ACHN (cell line): ENCODE measurements around the gene ARFGAP1.

Source experiments
- DNase-seq: peaks from one replicate; pipeline ENCODE4 v3.0.0-alpha.2; 2015
- in situ Hi-C: cut with HindIII; loops from 2 replicates; pipeline ENCODE4 v1.10.0; 2017; ENCODE audit warnings: low sequenced_read_pairs, low pct_ligation_motif_present, low pct_unique_long_range_greater_than_20kb

Gene ARFGAP1

GRCh38 chr20:63273059-63273579, 506 bp downstream of the ARFGAP1 start:
- in situ Hi-C loops: no loop called here
- no peak for DNase-seq

- peak; percentile 80 for DNase-seq
- in situ Hi-C loops: no loop called here
These were observed 1.2 kb downstream of the ARFGAP1 start for GRCh38 chr20:63273635-63274380.

GRCh38 chr20:63274381-63275228, 2.0 kb downstream of the ARFGAP1 start:
- in situ Hi-C loops: loop anchor here (5.0 to 25.0 kb wide), 2 partner anchors 52 to 113 kb away; no protein-coding TSS in a partner anchor
- no peak for DNase-seq

GRCh38 chr20:63275825-63276224, 3.2 kb downstream of the ARFGAP1 start:
- DNase-seq: no peak
- in situ Hi-C loops: loop anchor here (5.0 to 25.0 kb wide), 2 partner anchors 54 to 111 kb away; no protein-coding TSS in a partner anchor

- in situ Hi-C loops: loop anchor here (5.0 to 25.0 kb wide), 2 partner anchors 55 to 110 kb away; no protein-coding TSS in a partner anchor
- DNase-seq: no peak
These were observed 4.3 kb downstream of the ARFGAP1 start for GRCh38 chr20:63276956-63277355.

- DNase-seq: no peak
- in situ Hi-C loops: loop anchor here (5.0 to 25.0 kb wide), 2 partner anchors 55 to 110 kb away; no protein-coding TSS in a partner anchor
These were observed 5.1 kb downstream of the ARFGAP1 start for GRCh38 chr20:63277466-63278272.

- DNase-seq: no peak
- in situ Hi-C loops: loop anchor here (5.0 to 25.0 kb wide), 2 partner anchors 56 to 109 kb away; no protein-coding TSS in a partner anchor
These were observed 6.0 kb downstream of the ARFGAP1 start for GRCh38 chr20:63278661-63279060.

GRCh38 chr20:63279931-63280330, 7.3 kb downstream of the ARFGAP1 start:
- in situ Hi-C loops: loop anchor here (5.0 to 25.0 kb wide), 2 partner anchors 58 to 107 kb away; no protein-coding TSS in a partner anchor
- DNase-seq: no peak

GRCh38 chr20:63280371-63280770, 7.8 kb downstream of the ARFGAP1 start:
- no peak for DNase-seq
- in situ Hi-C loops: loop anchor here (25.0 kb wide), 1 partner anchor 107 kb away; no protein-coding TSS in a partner anchor

- peak; percentile 24 for DNase-seq
- in situ Hi-C loops: loop anchor here (25.0 kb wide), 1 partner anchor 106 kb away; no protein-coding TSS in a partner anchor
These were observed 8.4 kb downstream of the ARFGAP1 start for GRCh38 chr20:63280929-63281545.

GRCh38 chr20:63281742-63282665, 9.4 kb downstream of the ARFGAP1 start:
- no peak for DNase-seq
- in situ Hi-C loops: loop anchor here (25.0 kb wide), 1 partner anchor 105 kb away; no protein-coding TSS in a partner anchor

GRCh38 chr20:63282946-63283345, 10.3 kb downstream of the ARFGAP1 start:
- no peak for DNase-seq
- in situ Hi-C loops: loop anchor here (25.0 kb wide), 1 partner anchor 104 kb away; no protein-coding TSS in a partner anchor

- in situ Hi-C loops: loop anchor here (25.0 kb wide), 1 partner anchor 104 kb away; no protein-coding TSS in a partner anchor
- DNase-seq: no peak
These were observed 10.9 kb downstream of the ARFGAP1 start for GRCh38 chr20:63283397-63284082.

- in situ Hi-C loops: loop anchor here (25.0 kb wide), 1 partner anchor 103 kb away; no protein-coding TSS in a partner anchor
- no peak for DNase-seq
These were observed 11.4 kb downstream of the ARFGAP1 start for GRCh38 chr20:63284083-63284440.

GRCh38 chr20:63284544-63284949, 11.9 kb downstream of the ARFGAP1 start:
- in situ Hi-C loops: loop anchor here (25.0 kb wide), 1 partner anchor 103 kb away; no protein-coding TSS in a partner anchor
- DNase-seq: no peak

GRCh38 chr20:63284981-63285524, 12.4 kb downstream of the ARFGAP1 start:
- in situ Hi-C loops: loop anchor here (25.0 kb wide), 1 partner anchor 102 kb away; no protein-coding TSS in a partner anchor
- no peak for DNase-seq
